Smooth muscle cell (in vitro differentiated cells): ENCODE data around the gene PRPF40A. TPM values are rescaled to one million over a fixed set of nuclear protein-coding genes. Genes with fewer than 3 reads are reported as not detected.

Source experiments
- DNase-seq: peaks from one replicate; lab custom pipeline; 2025; ENCODE audit not compliant: unreplicated experiment; lab: John Stamatoyannopoulos, UW
- H2AFZ ChIP-seq: fragments of 200-600 bp; sonication (generic); 2 replicates; pipeline ENCODE4 v1.6.0; 2016; ENCODE audit warnings: antibody characterized with exemption, low read depth, mild to moderate bottlenecking
- H3F3A ChIP-seq: fragments of 200-600 bp; sonication (generic); 2 replicates; pipeline ENCODE4 v1.6.0; 2017; ENCODE audit warnings: antibody characterized with exemption, low read depth
- H3K27ac ChIP-seq: fragments of 200-600 bp; sonication (generic); 2 replicates; pipeline ENCODE4 v1.5.1; 2016; ENCODE audit warnings: low read depth, mild to moderate bottlenecking
- H3K27me3 ChIP-seq: fragments of 200-600 bp; sonication (generic); 2 replicates; pipeline ENCODE4 v1.6.1; 2016; ENCODE audit warnings: low read depth, mild to moderate bottlenecking
- H3K36me3 ChIP-seq: fragments of 200-600 bp; sonication (generic); 2 replicates; pipeline ENCODE4 v1.5.1; 2016; ENCODE audit warnings: low read depth
- H3K4me1 ChIP-seq: fragments of 200-600 bp; sonication (generic); 2 replicates; pipeline ENCODE4 v1.5.1; 2016; ENCODE audit warnings: low read depth
- H3K4me2 ChIP-seq: fragments of 200-600 bp; sonication (generic); 2 replicates; pipeline ENCODE4 v1.6.0; 2016; ENCODE audit warnings: mild to moderate bottlenecking
- H3K4me3 ChIP-seq: fragments of 200-600 bp; sonication (generic); 2 replicates; pipeline ENCODE4 v1.5.1; 2016; ENCODE audit warnings: mild to moderate bottlenecking
- H3K79me2 ChIP-seq: fragments of 200-600 bp; sonication (generic); 2 replicates; pipeline ENCODE4 v1.6.0; 2016; ENCODE audit warnings: low read depth, mild to moderate bottlenecking
- H3K9ac ChIP-seq: fragments of 200-600 bp; sonication (generic); 2 replicates; pipeline ENCODE4 v1.6.0; 2016; ENCODE audit warnings: low read depth
- H3K9me3 ChIP-seq: fragments of 200-600 bp; sonication (generic); replicated peaks from 2 replicates; pipeline ENCODE4 v1.5.1; 2016; ENCODE audit warnings: low read depth
- H4K20me1 ChIP-seq: fragments of 200-600 bp; sonication (generic); 2 replicates; pipeline ENCODE4 v1.6.0; 2016; ENCODE audit warnings: low read depth
- CTCF ChIP-seq: fragments of 200-600 bp; sonication (generic); IDR thresholded peaks from 2 replicates; pipeline ENCODE4 v1.5.1; 2017; ENCODE audit warnings: borderline replicate concordance, mild to moderate bottlenecking, antibody characterized with exemption; ENCODE audit not compliant: insufficient read depth, poor library complexity, severe bottlenecking
- WGBS: methylation state at CpG from one replicate; pipeline ENCODE4 v1.1.7; 2016; ENCODE audit warnings: low lambda C conversion rate; 5-methylcytosine and 5-hydroxymethylcytosine counted together
- polyA plus RNA-seq: library from polyadenylated mRNA; unstranded; fragments of >200 nt; fragmentation: Nextera tagmentation; extraction: Ambion mirVana; gene quantifications from 2 replicates; pipeline ENCODE4 v1.2.1, GENCODE V29; 2016
- total RNA-seq: library from RNA; depleted of rRNA; stranded (reverse); fragments of >200 nt; gene quantifications from 2 replicates; pipeline ENCODE4 v1.2.3, GENCODE V29; 2014

PRPF40A gene
- total and polyA plus RNA-seq, 2 experiments from 2014 or later: 93.4 to 117 TPM

GRCh38 chr2:152606081-152606480, 111.2 kb downstream of the PRPF40A start:
- 100% methylated on average over 1 of the region's 1 CpG for WGBS
- no peaks in the 10 kb centered on the region for H3K36me3 ChIP-seq

GRCh38 chr2:152603166-152603565, 114.1 kb downstream of the PRPF40A start:
- no peaks in the 10 kb centered on the region for H3K9me3 ChIP-seq
- WGBS: 89% methylated on average over 3 of the region's 3 CpGs
- no peaks in the 10 kb centered on the region for H3K36me3 ChIP-seq
- no peaks in the 10 kb centered on the region for H3F3A ChIP-seq
- no peak overlapping the region for H3K4me3 ChIP-seq
- H3K4me2 ChIP-seq: no peak overlapping the region
- no peak overlapping the region for H2AFZ ChIP-seq
- H3K27ac ChIP-seq: no peak overlapping the region
- TF ChIP-seq CTCF: no peak
- H3K79me2 ChIP-seq: no peaks in the 10 kb centered on the region
- H4K20me1 ChIP-seq: no peaks in the 10 kb centered on the region
- peaks cover 17% of the 10 kb centered on the region for H3K4me1 ChIP-seq
- no peak for DNase-seq
- H3K9ac ChIP-seq: no peak overlapping the region
- no peaks in the 10 kb centered on the region for H3K27me3 ChIP-seq

More at GRCh38 chr2:152606081-152606480, 111.2 kb downstream of the PRPF40A start:
- no peak for TF ChIP-seq CTCF
- Histone ChIP-seq H3K27me3 (no peaks in the 10 kb centered on the region), H3K79me2 (no peaks in the 10 kb centered on the region), H3K4me3 (no peak overlapping the region), H3K9ac (no peak overlapping the region), H3F3A (no peaks in the 10 kb centered on the region), H3K4me2 (no peak overlapping the region), H3K4me1 (no peaks in the 10 kb centered on the region), H3K9me3 (no peaks in the 10 kb centered on the region), H4K20me1 (no peaks in the 10 kb centered on the region), H2AFZ (no peak overlapping the region), H3K27ac (no peak overlapping the region)
- DNase-seq: no peak

GRCh38 chr2:152602750-152603149, 114.5 kb downstream of the PRPF40A start:
- H3K36me3 ChIP-seq: no peaks in the 10 kb centered on the region
- H3K79me2 ChIP-seq: no peaks in the 10 kb centered on the region
- H3K27me3 ChIP-seq: no peaks in the 10 kb centered on the region
- H2AFZ ChIP-seq: no peak overlapping the region
- H4K20me1 ChIP-seq: no peaks in the 10 kb centered on the region
- H3K4me1 ChIP-seq: peaks cover 17% of the 10 kb centered on the region
- H3F3A ChIP-seq: no peaks in the 10 kb centered on the region
- DNase-seq: no peak
- H3K9ac ChIP-seq: no peak overlapping the region
- H3K4me3 ChIP-seq: no peak overlapping the region
- TF ChIP-seq CTCF: no peak
- H3K27ac ChIP-seq: no peak overlapping the region
- H3K4me2 ChIP-seq: no peak overlapping the region
- WGBS: 91% methylated on average over 8 of the region's 8 CpGs
- no peaks in the 10 kb centered on the region for H3K9me3 ChIP-seq

Other genes starting within 250 kb of the PRPF40A start
- 42.5 and 51.1 TPM in 2 replicates for gene ARL6IP6, start 1.2 kb upstream of the PRPF40A start, total RNA-seq
- 26.6 and 28.5 TPM in 2 replicates for gene ARL6IP6, start 1.2 kb upstream of the PRPF40A start, polyA plus RNA-seq